ENCODE results near the gene SLC4A8.
A peak's percentile ranks its signal among the peaks of the same experiment; 100 is the strongest.

Gene SLC4A8

GRCh38 chr12:51424662-51425539 lies at the start of gene SLC4A8:
TSS of gene SLC4A8 (plus strand) at chr12:51424831. CDS start at chr12:51424988, 157 bp downstream.
- FAIRE-seq: peak; percentile 74

DNA sequence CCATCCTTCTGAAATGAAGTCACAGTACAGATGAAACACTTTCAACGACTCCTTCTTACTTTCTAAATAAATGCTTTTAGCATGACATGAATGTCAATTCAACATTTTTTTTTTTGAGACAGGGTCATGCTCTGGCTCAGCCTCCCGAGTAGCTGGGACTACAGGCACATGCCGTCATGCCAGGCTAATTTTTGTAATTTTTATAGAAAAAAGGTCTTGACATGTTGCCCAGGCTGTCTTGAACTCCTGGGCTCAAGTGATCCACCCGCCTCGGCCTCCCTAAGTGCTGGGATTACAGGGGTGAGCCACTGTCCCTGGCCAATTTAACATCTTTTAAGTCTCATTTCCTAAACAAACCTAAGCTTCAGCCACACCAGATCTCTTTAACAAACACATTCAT lies 49.8 kb upstream of the SLC4A8 start:
- FAIRE-seq: no peak

GRCh38 chr12:51377099-51377984 lies 47.3 kb upstream of the SLC4A8 start:
- FAIRE-seq: no peak

DNA sequence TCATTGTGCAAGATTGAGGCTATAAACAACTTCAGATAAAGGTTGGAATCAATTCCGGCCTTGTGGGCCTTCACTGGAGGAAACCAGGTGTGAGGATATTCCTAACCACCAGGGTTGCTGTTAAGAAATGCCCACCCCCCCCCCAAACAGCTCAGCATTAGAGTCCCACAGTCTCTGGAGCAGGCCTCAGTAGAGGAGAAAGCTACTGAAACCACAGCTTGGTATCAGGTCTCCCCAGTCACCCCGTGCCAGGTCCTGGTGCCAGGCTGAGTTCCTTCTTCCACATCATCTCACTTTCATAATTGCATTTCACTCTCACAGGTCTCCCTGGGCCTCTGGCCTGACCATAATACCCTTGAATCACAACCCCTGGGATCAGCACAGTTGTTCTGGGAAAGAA lies 45.9 kb upstream of the SLC4A8 start:
- no peak for FAIRE-seq

- no peak for FAIRE-seq
Measured at GRCh38 chr12:51379571-51379970, 45.1 kb upstream of the SLC4A8 start.

GRCh38 chr12:51381226-51382079 lies 43.2 kb upstream of the SLC4A8 start:
- FAIRE-seq: no peak

GRCh38 chr12:51382173-51382572 lies 42.5 kb upstream of the SLC4A8 start:
- FAIRE-seq: no peak

- FAIRE-seq: no peak
Measured at GRCh38 chr12:51383269-51383905, 41.2 kb upstream of the SLC4A8 start.

DNA sequence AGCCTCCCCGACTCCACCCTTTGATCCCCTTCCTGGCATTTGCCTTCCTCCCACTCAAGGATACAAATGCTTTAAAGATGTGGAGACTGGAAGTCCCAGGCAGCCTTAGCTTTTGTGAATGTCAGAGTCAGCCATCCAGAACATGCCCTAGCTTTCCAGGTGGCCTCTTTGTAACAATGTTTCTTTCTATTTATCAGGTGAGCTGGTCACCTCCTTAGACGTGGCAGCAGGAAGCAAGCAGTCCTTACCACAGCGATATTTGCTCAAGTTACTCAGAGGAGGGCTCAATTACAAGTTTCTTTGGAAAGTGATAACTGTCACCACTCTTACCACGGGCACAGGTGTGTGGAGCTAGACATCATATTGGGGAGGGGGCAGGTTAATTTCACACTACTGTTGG lies 38.3 kb upstream of the SLC4A8 start:
- no peak for FAIRE-seq

- FAIRE-seq: no peak
Measured at GRCh38 chr12:51388069-51388799, 36.4 kb upstream of the SLC4A8 start.

GRCh38 chr12:51388846-51389245 lies 35.8 kb upstream of the SLC4A8 start:
- no peak for FAIRE-seq

DNA sequence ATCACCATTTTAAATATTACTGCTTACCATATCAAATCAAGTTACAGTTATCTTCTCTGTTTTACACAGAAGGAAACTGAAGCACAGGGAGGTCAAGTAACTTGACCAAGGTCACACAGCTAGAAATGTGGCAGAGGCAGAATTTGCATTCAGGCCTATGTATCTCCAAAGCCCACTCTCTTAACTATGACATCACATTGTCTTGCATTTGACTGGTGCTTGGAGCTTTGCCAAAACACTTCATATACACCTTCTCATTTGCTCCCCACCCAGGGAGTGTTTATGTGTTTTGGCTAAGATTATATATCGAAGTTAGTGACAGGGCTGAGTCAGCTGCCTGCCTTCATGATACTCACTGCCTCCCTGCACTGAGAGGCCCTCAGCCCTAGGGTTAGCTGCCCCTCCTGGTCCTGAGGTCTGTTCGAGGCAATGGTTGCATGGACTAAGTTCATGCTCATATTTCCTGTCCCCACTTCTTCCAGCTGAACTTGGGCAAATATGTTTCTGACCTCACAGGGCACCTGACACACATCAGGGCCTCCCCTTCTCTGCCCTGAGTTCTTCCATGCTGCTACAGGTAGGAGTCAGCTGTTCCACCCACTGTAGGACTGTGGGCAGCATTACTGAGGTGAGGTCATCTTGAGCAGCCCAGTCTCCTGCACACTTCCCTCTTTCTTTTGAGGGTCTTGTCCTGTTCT lies 35.2 kb upstream of the SLC4A8 start:
- FAIRE-seq: no peak

DNA sequence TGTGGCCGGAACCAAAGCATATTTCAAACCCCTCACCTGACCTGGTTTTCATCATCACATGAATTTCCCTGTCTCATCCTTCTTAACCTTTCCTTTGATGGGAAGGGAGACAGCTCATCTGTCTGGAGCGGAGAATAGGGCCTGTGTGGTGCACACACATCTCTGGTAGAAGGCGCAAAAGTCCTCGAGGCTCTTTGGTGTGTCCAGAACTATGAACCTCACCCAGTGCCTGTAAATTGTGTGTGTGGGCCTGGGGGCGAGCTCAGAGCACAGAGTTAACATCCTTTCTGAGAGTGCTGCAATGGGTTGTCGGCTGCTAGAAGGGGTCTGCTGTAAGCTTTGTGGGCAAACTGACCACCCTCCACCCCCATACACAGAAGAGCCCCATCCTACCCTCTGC lies 34.2 kb upstream of the SLC4A8 start:
- FAIRE-seq: no peak

- no peak for FAIRE-seq
Measured at GRCh38 chr12:51390891-51391282, 33.7 kb upstream of the SLC4A8 start.

DNA sequence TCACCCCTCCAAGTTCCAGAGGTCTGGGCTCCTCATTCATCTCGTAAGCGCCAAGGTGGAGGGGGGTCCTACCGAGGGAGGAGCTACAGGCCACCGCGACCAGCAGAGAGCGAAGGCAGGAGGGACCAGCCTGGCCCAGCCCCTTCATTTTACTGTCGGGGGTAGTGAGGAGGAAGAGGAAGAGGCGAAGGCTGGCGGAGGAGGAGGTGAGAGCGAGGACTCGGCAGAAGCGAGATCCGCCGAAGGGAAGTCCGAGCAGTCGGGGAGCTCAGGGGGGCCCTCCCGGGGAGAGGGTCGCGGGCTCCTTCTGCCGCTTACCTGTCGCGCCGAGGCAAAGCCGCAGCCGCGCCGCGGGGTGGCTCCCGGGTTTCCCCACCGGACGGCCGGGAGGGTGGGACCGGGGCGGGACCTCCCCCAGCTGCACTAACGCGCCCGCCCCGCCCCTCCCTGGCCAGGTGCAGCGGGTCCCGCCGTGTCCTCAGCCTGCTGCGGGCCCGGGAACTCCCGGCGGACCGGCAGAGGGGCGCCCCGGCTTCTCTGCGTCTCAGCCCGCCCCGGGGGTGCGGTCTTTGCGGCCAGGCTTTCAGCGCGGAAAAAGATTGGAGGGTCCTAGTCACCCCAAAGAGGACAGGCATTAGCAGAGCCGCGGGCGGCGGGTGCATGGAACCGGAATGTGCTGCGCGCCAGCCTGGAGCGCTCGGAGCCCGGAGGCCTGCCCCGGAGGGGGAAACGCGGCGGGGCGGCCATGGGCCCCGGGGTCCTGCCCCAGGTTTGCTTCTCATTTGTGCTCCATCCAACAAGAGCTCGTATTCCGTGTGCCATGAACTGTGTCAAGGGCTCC lies 33.1 kb upstream of the SLC4A8 start, which contains the start of gene GALNT6:
Gene GALNT6 (minus strand): TSS at position 124 of the 841 bp plus-strand sequence. CDS start 11,625 bp downstream, outside the sequence.
- FAIRE-seq: no peak

- no peak for FAIRE-seq
Measured at GRCh38 chr12:51392556-51393237, 31.9 kb upstream of the SLC4A8 start.

- no peak for FAIRE-seq
Measured at GRCh38 chr12:51393676-51394545, 30.7 kb upstream of the SLC4A8 start.
